K562 (cell line): ENCODE measurements around the gene TBC1D20. TPM values are rescaled to one million over a fixed set of nuclear protein-coding genes. Genes with fewer than 3 reads are reported as not detected.
A peak's percentile ranks its signal among the peaks of the same experiment; 100 is the strongest.

ENCODE experiments used
- ATAC-seq: fragments of 200-7000 bp; cut with Tn5 transposase; 3 replicates; pipeline ENCODE4 v1.9.1; 2020; ENCODE audit warnings: moderate library complexity
- BruUV-seq: library from RNA; stranded (reverse); fragments of 400-500 nt; replicated peaks from 2 replicates; lab custom pipeline; 2021; lab: Mats Ljungman, UMichigan
- CTCF ChIA-PET: fragments of 300-600 bp; formaldehyde crosslinking; extraction: SDS; loops from one replicate; lab custom pipeline; 2021; ENCODE audit warnings: low intra/inter-chr PET ratio; lab: Yijun Ruan, JAX
- POLR2A ChIA-PET: fragments of 300-600, 350-650 bp; sonication (Branson Sonifier 250); formaldehyde crosslinking; extraction: SDS; loops from one replicate; lab custom pipeline; 2021; ENCODE audit warnings: antibody characterized with exemption, inconsistent platforms; lab: Yijun Ruan, JAX
- DNase-seq, 4 experiments: peaks; one replicate each; pipeline versions ENCODE4 v3.0.0 to v3.0.0-alpha.2; 2011 to 2018; ENCODE audit warnings: low spot score in 3 of 4, mixed read lengths in 3 of 4; ENCODE audit errors: extremely low read depth in 1 of 4
- FAIRE-seq: peaks from 2 replicates; lab custom pipeline; 2011; peaks lifted over from hg19 to GRCh38; lab: Jason Lieb, UNC
- H2AFZ ChIP-seq: 2 replicates; pipeline ENCODE4 v1.6.0; 2011; ENCODE audit warnings: low read depth, low read length, control low read depth, inconsistent platforms
- H3K27ac ChIP-seq: fragments of 200-600 bp; 3 replicates; pipeline ENCODE4 v1.8.0; 2011; ENCODE audit warnings: low read depth, mild to moderate bottlenecking, control low read depth, inconsistent platforms, low read length, moderate library complexity, mixed read lengths; ENCODE audit errors: extremely low read depth
- H3K27me3 ChIP-seq, 2 experiments: fragments of 300-600 bp in 1 of 2; 2 replicates in 1 of 2; 3 replicates in 1 of 2; pipeline versions ENCODE4 v1.6.0 to v1.8.0; 2011; ENCODE audit warnings: inconsistent platforms in 2 of 2, low read length in 2 of 2, mild to moderate bottlenecking in 1 of 2, mixed read lengths in 1 of 2, moderate library complexity in 1 of 2; ENCODE audit not compliant: control insufficient read depth in 2 of 2, insufficient read depth in 2 of 2
- H3K36me3 ChIP-seq: fragments of 300-600 bp; 3 replicates; pipeline ENCODE4 v1.8.0; 2011; ENCODE audit warnings: mild to moderate bottlenecking, low read length, inconsistent platforms; ENCODE audit not compliant: control insufficient read depth, insufficient read depth
- H3K4me1 ChIP-seq, 2 experiments: fragments of 200-600 bp in 1 of 2; replicated peaks in 1 of 2; 2 replicates in 1 of 2; 3 replicates in 1 of 2; pipeline versions ENCODE4 v1.5.1 to v1.8.0; 2011; ENCODE audit warnings: inconsistent platforms in 2 of 2, low read length in 2 of 2, mild to moderate bottlenecking in 1 of 2, mixed read lengths in 1 of 2, moderate library complexity in 1 of 2; ENCODE audit not compliant: control insufficient read depth in 2 of 2, insufficient read depth in 2 of 2
- H3K4me2 ChIP-seq: 2 replicates; pipeline ENCODE4 v1.6.1; 2011; ENCODE audit warnings: low read length, control low read depth, inconsistent platforms, mixed read lengths; ENCODE audit not compliant: insufficient read depth
- H3K4me3 ChIP-seq: fragments of 200-600 bp; sonication (generic), shearing (Covaris generic); 2 replicates; pipeline ENCODE4 v1.5.1; 2016; ENCODE audit warnings: control low read depth, inconsistent platforms
- H3K79me2 ChIP-seq: fragments of 200-600 bp; 3 replicates; pipeline ENCODE4 v1.8.0; 2011; ENCODE audit warnings: low read length, inconsistent platforms; ENCODE audit not compliant: control insufficient read depth, insufficient read depth
- H3K9ac ChIP-seq, 2 experiments: 2 replicates each; pipeline versions ENCODE4 v1.6.0 to v1.6.1; 2011; ENCODE audit warnings: low read depth in 2 of 2, low read length in 2 of 2, control low read depth in 1 of 2, inconsistent platforms in 1 of 2, mild to moderate bottlenecking in 1 of 2, mixed read lengths in 1 of 2; ENCODE audit not compliant: insufficient read depth in 1 of 2
- H3K9me1 ChIP-seq: one replicate; pipeline ENCODE4 v1.6.0; 2011; ENCODE audit warnings: inconsistent platforms, mild to moderate bottlenecking, low read length, moderate library complexity; ENCODE audit not compliant: control insufficient read depth, insufficient read depth
- H3K9me3 ChIP-seq: replicated peaks from 2 replicates; pipeline ENCODE4 v1.5.1; 2011; ENCODE audit warnings: low read depth, low read length, inconsistent platforms; ENCODE audit not compliant: control insufficient read depth, insufficient read depth
- H4K20me1 ChIP-seq: replicated peaks from 2 replicates; pipeline ENCODE4 v1.6.1; 2011; ENCODE audit warnings: low read length, inconsistent platforms, mixed read lengths; ENCODE audit not compliant: control insufficient read depth, insufficient read depth
- BCLAF1 ChIP-seq, 2 experiments: fragments of 450-650 bp in 1 of 2; IDR thresholded peaks; 2 replicates each; pipeline ENCODE4 v1.6.1; 2011 to 2017; ENCODE audit warnings: low read depth in 2 of 2, antibody characterized with exemption in 1 of 2, borderline replicate concordance in 1 of 2, low read length in 1 of 2, mild to moderate bottlenecking in 1 of 2, mixed read lengths in 1 of 2; ENCODE audit not compliant: control insufficient read depth in 1 of 2
- BDP1 ChIP-seq: IDR thresholded peaks from 3 replicates; pipeline ENCODE4 v1.6.1; 2011; ENCODE audit not compliant: insufficient read length, insufficient read depth
- CREBBP ChIP-seq: IDR thresholded peaks from one replicate; pipeline ENCODE4 v1.6.1; 2012; ENCODE audit warnings: low read depth, mild to moderate bottlenecking, control low read depth, inconsistent platforms, low read length
- ETV5 ChIP-seq: sonication (generic); formaldehyde crosslinking; IDR thresholded peaks from 2 replicates; pipeline ENCODE4 v1.4.0; 2020; ENCODE audit warnings: low read depth, mild to moderate bottlenecking, missing genetic modification reagents
- EZH2 ChIP-seq: IDR thresholded peaks from 2 replicates; pipeline ENCODE4 v1.6.1; 2012; ENCODE audit warnings: low read depth, mild to moderate bottlenecking, inconsistent platforms, low read length, borderline replicate concordance
- KLF1 ChIP-seq: fragments of 450-650 bp; IDR thresholded peaks from 2 replicates; pipeline ENCODE4 v1.6.1; 2016; ENCODE audit warnings: missing genetic modification characterization, missing compliant biosample characterization
- MAFG ChIP-seq: fragments of 450-650 bp; conservative IDR thresholded peaks from 2 replicates; pipeline ENCODE4 v1.6.1; 2016; ENCODE audit warnings: missing genetic modification characterization, missing compliant biosample characterization
- MNT ChIP-seq, 2 experiments: fragments of 450-650 bp; conservative IDR thresholded peaks; 2 replicates each; pipeline ENCODE4 v1.6.1; 2017; ENCODE audit warnings: mild to moderate bottlenecking in 2 of 2, moderate library complexity in 2 of 2
- PHF20 ChIP-seq: fragments of 450-650 bp; IDR thresholded peaks from 2 replicates; pipeline ENCODE4 v1.6.1; 2018; ENCODE audit not compliant: partially characterized antibody
- PPARD ChIP-seq: fragments of 250-450 bp; sonication (Bioruptor Pico); IDR thresholded peaks from 2 replicates; pipeline ENCODE4 v1.8.0; 2022; ENCODE audit warnings: inconsistent platforms, mild to moderate bottlenecking, moderate library complexity
- PYGO2 ChIP-seq: fragments of 450-650 bp; IDR thresholded peaks from 2 replicates; pipeline ENCODE4 v1.6.1; 2016; ENCODE audit warnings: mild to moderate bottlenecking, missing genetic modification characterization, moderate library complexity, missing compliant biosample characterization
- RAD51 ChIP-seq: fragments of 450-650 bp; IDR thresholded peaks from 2 replicates; pipeline ENCODE4 v1.7.1; 2016; ENCODE audit warnings: low read depth, mild to moderate bottlenecking, borderline replicate concordance
- RBM22 ChIP-seq: fragments of 200-400 bp; formaldehyde crosslinking; IDR thresholded peaks from 2 replicates; pipeline ENCODE4 v1.6.1; 2018; ENCODE audit warnings: low read length, low read depth; ENCODE audit not compliant: poor library complexity, severe bottlenecking
- SMC3 ChIP-seq: conservative IDR thresholded peaks from 2 replicates; pipeline ENCODE4 v1.6.1; 2011; ENCODE audit warnings: low read depth, low read length, improper control_type of control experiment; ENCODE audit not compliant: insufficient read depth
- TAF9B ChIP-seq: fragments of 450-650 bp; IDR thresholded peaks from 2 replicates; pipeline ENCODE4 v1.6.1; 2018; ENCODE audit warnings: mild to moderate bottlenecking; ENCODE audit not compliant: partially characterized antibody
- TFAM ChIP-seq: fragments of 250-450 bp; sonication (Bioruptor Pico); conservative IDR thresholded peaks from 2 replicates; pipeline ENCODE4 v1.5.0; 2021; ENCODE audit warnings: mild to moderate bottlenecking, moderate library complexity
- ZNF124 ChIP-seq: sonication (generic); formaldehyde crosslinking; IDR thresholded peaks from 2 replicates; pipeline ENCODE4 v1.8.1; 2022; ENCODE audit warnings: missing genetic modification reagents
- ZNF354B ChIP-seq: fragments of 250-450 bp; sonication (Bioruptor Pico); IDR thresholded peaks from 2 replicates; pipeline ENCODE4 v1.4.0; 2020
- ZNF79 ChIP-seq: fragments of 250-450 bp; sonication (Bioruptor Pico); IDR thresholded peaks from 2 replicates; pipeline ENCODE4 v1.4.0; 2020; ENCODE audit warnings: low read depth, mild to moderate bottlenecking, moderate library complexity
- WGBS: fragments of 100-300 bp; shearing (Covaris generic); methylation state at CpG from one replicate; pipeline ENCODE4 v1.1.6; 2016; ENCODE audit warnings: low coverage, mixed read lengths; ENCODE audit not compliant: insufficient coverage; ENCODE audit errors: missing lambda C conversion rate; 5-methylcytosine and 5-hydroxymethylcytosine counted together
- in situ Hi-C: fragments of 300-500 bp; cut with MboI; formaldehyde crosslinking; loops from 4 replicates; pipeline ENCODE4 v1.15.0; 2018; ENCODE audit warnings: inconsistent platforms, mixed read lengths
- intact Hi-C: fragments of 100-400 bp; cut with micrococcal nuclease; formaldehyde crosslinking; loops from 2 replicates; pipeline ENCODE4 v1.14.2; 2022
- polyA plus RNA-seq, 8 experiments: library from polyadenylated mRNA; depleted of rRNA in 4 of 8; stranded (reverse) in 5 of 8; unstranded in 3 of 8; fragments of >200 nt; fragmentation: Nextera tagmentation in 2 of 8; fragmentation: Illumina TruSeq in 1 of 8; extraction: Ambion mirVana in 2 of 8; extraction: Trizol in 1 of 8; gene quantifications; 2 replicates each; pipeline versions ENCODE4 v1.2.1 to v1.2.3, GENCODE V29; 2011 to 2014; ENCODE audit warnings: inconsistent platforms in 1 of 8, missing spikeins in 1 of 8
- total RNA-seq, 7 experiments: library from RNA; depleted of rRNA in 6 of 7; stranded (reverse); fragments of >200 nt in 6 of 7; fragmentation: Illumina TruSeq in 2 of 7; extraction: Trizol in 2 of 7; gene quantifications; 2 replicates each; pipeline versions ENCODE4 v1.2.1 to v1.2.3, GENCODE V29; 2011 to 2021; ENCODE audit warnings: low replicate concordance in 1 of 7

The TBC1D20 gene
- total and polyA plus RNA-seq, 9 of the 15 experiments (the other 6 are each of a cell fraction or from before 2014, with no cell fraction given), result 7.0 to 25.3 (median 15.1) TPM

DNA sequence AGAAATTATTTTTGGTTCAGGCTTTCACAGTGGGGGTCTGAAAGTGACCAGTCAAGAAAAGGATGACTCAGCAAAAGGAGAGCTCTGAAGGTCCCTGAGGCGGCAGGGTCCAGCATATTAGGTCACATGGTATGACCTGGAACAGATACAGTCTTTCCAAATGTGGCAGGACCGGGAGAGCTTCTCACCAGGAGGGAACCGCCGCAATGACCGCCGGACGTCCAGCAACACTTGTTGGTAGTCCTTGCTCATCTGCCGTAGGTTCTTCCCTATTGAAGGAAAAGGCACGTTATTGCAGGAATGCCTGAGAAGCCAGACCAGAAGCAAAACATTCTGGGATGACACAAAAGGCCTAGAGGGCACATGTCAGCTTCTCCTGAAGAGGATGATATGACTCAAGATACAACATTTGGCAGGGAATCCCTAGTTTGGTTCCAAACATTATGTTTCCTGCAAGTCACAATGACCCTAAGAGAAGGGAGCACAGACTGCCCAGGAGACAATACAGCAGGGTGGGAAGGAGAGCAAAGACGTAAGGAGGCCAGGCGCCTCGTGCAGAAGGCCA lies 17.4 kb downstream of the TBC1D20 start:
- BruUV-seq, result no TSS peak
- H3K36me3 ChIP-seq, result peaks cover 68% of the 10 kb centered on the region
- H3K27me3 ChIP-seq, result no peaks in the 10 kb centered on the region
- peak overlapping the region; percentile 40 for H3K4me2 ChIP-seq
- no peak overlapping the region; a peak in 1 of 4 replicates for H3K9ac ChIP-seq
- 46% methylated on average over 12 of the region's 12 CpGs for WGBS
- peaks cover 4% of the 10 kb centered on the region for H4K20me1 ChIP-seq
- DNase-seq (peak; percentile 50 to 66 (median 56)), ATAC-seq (peak; percentile 86), FAIRE-seq (peak; percentile 81)
- H3K4me3 ChIP-seq, result no peak overlapping the region
- H3K79me2 ChIP-seq, result peaks cover 37% of the 10 kb centered on the region
- no peaks in the 10 kb centered on the region for H3K9me3 ChIP-seq
- in situ Hi-C loops (no loop called here), intact Hi-C loops (no loop called here)
- peaks cover 6% of the 10 kb centered on the region for H3K9me1 ChIP-seq
- H2AFZ ChIP-seq, result no peak overlapping the region
- ChIA-PET POLR2A (interaction anchor here (1.0 to 4.5 kb wide), 9 partner anchors 7 to 151 kb away, joined by 3 to 21 read pairs (median 4); no protein-coding TSS in a partner anchor), CTCF (no interaction called here)
- peaks cover 0 to 12% of the 10 kb centered on the region in 2 experiments; a peak in 3 of 5 replicates for H3K4me1 ChIP-seq
- peak overlapping the region; percentile 62 for H3K27ac ChIP-seq
- no peak for TF ChIP-seq ZNF124
- no peak for TF ChIP-seq PPARD
- TF ChIP-seq KLF1 (tag), result no peak
- TF ChIP-seq TFAM, result no peak
- TF ChIP-seq CREBBP, result no peak
- TF ChIP-seq RBM22, result no peak
- no peak for TF ChIP-seq ETV5 (CRISPR knock-in tag)
- no peak for TF ChIP-seq ZNF354B (CRISPR knock-in tag)
- TF ChIP-seq SMC3, result no peak
- no peak for TF ChIP-seq PYGO2
- TF ChIP-seq ZNF79 (CRISPR knock-in tag), result no peak
- TF ChIP-seq BDP1, result no peak
- no peak for TF ChIP-seq BCLAF1 (IDR thresholded peaks at IDR 0.05; ENCODE audit: borderline replicate concordance in 1 of 2, control insufficient read depth in 1 of 2, low read depth in 2 of 2, low read length in 1 of 2)
- peak; percentile 57; the same call in 1 of the 2 replicates for TF ChIP-seq RAD51
- peak in 1 of 2 experiments; percentile 46; a peak in 1 of 4 replicates for TF ChIP-seq MNT (conservative IDR thresholded peaks at IDR 0.05)
- TF ChIP-seq PHF20, result no peak
- TF ChIP-seq MAFG (tag), result peak; percentile 96
- no peak for TF ChIP-seq EZH2
- TF ChIP-seq TAF9B, result no peak
